DLD1 (cell line): ENCODE data around the gene SPATA46.
"Not testable (repeated sequence)": the region's sequence is repeated elsewhere in the genome, so short reads cannot be mapped to it uniquely, and the experiment has no call there.

Experiments used
- in situ Hi-C: cut with HindIII; loops from 2 replicates; pipeline ENCODE4 v1.10.0; 2017; ENCODE audit warnings: low sequenced_read_pairs

The SPATA46 gene, protein sequence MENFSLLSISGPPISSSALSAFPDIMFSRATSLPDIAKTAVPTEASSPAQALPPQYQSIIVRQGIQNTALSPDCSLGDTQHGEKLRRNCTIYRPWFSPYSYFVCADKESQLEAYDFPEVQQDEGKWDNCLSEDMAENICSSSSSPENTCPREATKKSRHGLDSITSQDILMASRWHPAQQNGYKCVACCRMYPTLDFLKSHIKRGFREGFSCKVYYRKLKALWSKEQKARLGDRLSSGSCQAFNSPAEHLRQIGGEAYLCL

DNA sequence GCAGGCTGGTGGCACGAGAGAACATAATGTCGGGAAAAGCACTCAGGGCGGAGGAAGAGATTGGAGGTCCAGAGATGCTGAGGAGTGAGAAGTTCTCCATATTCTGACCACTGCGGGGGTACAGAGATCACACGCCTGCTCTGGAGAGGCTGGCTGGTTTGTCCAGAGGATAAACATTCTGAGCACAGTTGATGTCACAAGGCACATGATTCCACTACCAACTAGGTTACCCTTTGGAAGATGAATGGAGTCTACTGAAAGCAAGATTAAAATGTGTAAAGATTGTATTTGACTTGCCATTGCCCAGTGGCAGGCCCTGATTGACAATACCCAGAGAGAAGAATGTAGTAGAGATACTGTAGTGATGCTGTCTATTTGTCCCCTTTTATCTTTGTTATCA, at the start of gene SPATA46:
Gene SPATA46, minus strand, starts transcription at position 164 of the 400 bp plus-strand sequence. Its CDS starts 64 bp downstream, at position 100.
- in situ Hi-C loops, result loop anchor here (25.0 kb wide), 1 partner anchor 164 kb away; no protein-coding TSS in a partner anchor

DNA sequence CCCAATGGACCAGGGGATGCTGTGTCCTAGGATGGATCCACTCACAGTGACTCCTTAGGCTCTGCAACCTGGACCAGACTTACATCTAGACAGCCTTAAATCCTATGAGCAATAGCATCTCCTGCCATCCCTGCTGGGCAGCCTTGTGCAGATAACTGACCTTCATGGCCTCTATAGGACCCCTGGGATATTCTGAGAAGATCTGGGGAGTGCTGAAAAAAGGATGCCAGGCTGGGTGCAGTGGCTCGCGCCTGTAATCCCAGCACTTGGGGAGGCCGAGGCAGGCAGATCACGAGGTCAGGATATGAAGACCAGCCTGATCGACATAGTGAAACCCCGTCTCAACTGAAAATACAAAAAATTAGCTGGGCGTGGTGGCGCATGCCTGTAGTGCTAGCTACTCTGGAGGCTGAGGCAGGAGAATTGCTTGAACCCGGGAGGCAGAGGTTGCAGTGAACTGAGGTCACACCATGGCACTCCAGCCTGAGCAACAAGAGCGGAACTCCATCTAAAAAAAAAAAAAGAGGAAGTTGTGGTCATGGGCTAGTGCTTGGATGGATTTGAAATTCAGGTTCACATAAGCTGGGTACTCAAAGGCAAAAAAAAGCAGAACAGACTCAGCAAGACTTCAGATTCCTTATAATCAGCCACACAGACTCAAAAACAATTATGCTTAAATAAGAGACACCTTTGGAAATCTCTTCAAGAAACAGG, 46.2 kb upstream of the SPATA46 start:
- in situ Hi-C loops, result no loop called here

DNA sequence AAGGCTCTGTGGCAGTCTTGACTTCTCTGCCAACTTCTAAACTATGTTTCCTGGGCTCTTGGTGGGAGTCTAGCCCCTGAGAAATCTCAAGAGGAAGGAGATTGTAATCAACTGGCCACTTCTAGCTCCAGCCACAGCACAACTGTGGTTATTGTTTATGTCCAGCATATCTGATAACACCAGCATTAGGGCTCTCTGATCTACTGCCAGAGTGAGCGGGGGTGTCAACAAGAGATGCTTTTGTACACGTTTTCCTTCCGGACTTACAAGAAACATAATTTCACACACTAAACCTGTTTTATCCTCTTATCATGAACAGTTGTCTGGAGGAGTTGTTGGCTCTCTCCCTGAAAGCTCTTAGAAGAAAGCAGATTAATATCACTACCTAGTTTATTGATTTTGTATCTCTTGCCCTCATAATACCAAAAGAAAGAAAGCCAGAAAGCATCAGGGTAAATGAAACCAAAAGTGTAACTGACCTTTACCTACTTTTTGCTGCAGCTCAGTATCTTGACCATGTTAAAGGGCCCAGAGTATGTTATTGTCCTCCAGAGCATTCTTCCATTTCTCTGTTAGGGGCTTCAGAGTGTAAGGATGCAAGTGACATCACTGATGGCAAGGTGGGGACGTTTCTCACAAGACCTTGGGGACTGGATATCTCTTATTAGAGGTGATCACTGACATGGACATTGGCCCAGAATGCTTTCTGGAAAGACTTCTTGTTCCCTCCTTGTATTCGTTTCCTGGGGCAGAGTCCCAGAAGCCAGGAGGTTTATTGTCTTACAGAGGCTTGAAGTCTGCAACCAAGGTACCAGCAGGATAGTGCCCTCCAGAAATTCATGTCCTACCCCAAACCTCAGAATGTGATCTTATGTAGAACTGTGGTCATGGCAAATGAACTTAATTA, 44.9 kb upstream of the SPATA46 start:
- in situ Hi-C loops, result no loop called here

DNA sequence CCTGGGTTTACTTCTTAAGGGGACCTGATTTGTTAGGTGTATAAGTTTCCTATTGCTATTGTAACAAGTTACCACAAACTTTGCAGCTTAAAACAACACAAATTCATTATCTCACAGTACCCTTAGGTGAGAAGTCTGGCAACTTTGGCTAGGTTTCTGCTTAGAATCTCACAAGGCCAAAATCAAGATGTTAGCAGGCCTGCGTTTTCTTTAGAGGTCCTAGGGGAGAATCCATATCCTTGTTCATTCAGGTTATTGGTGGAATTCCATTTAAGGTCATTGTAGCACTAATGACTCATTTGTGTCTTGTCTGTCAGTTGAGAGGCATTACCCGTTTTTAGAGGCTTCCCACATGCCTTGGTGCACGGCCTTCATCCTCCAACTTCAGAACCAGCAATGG, 43.5 kb upstream of the SPATA46 start:
- in situ Hi-C loops, result no loop called here

DNA sequence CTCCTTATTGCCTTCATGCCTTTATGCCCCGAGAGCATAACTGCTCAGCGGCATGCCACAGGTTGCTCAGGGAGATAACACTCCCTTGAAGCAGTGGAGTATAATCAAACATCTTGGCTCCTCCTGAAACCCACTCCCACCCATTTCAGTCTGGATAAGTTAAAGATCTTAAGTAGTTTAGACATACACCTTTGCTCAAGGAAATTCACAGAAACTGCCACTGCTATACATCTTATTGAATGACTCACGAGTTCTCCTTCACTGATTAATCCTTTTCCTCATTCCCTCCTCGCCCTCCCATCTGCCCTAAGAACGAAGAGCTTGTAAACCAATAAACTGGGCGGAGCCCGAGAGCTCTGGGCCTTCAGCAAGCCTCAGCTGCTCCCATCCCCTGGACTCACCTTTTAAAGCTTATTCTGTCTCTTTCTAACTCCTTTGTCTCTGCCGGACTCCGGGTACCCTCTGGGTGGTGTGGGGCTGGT, 42.8 kb upstream of the SPATA46 start:
- in situ Hi-C loops, result not testable (repeated sequence)

DNA sequence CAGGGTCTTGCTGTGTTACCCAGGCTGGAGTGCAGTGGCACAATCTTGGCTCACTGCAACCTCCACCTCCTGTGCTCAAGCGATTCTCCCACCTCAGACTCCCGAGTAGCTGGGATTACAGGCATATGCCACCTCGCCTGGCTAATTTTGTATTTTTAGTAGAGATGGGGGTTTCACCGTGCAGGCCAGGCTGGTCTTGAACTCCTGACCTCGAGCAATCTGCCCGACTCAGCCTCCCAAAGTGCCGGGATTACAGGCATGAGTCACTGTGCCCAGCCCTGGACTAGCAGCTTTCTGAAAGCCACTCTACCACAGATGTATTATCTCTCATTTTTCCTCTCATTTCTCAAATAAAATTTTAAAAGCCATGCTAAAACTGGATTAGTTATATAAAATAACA, 41.9 kb upstream of the SPATA46 start:
- in situ Hi-C loops, result not testable (repeated sequence)

DNA sequence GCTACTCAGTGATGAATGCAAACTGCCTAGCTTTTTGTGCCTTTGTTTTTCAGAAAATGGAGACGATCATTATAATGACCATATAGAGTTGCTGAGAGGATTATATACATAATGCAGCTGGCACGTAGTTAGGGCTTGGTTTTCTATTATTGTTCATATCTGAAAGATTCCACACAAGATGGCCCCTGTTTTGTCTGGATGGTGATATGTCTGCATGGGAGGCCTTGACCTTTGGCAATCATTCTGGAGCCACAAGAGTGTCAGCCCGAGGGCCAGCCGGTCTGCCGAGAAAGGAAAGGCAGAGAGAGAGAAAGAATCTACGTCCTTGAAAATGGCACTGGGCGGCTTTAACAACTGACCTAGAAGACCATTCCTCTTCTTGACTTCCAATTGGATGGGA, 41.0 kb upstream of the SPATA46 start:
- in situ Hi-C loops, result no loop called here

DNA sequence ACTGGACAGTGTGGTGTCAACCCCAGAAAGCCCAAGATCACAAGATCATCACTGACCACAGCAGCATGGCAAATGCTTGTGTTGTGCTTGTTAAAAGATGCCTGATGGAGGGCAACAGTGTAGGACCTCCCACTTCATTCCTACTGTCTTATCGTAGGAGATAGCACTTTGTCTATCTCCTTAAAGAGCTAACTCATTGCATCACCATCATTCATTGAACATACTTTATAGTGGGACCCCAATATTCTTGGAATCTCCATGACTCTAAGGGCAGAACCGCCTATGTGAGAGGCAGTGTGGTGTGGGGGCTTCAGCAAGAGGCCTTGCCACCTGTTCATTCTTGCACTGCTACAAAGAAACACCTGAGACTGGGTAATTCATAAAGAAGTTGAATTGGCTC, 40.3 kb upstream of the SPATA46 start:
- in situ Hi-C loops, result no loop called here

DNA sequence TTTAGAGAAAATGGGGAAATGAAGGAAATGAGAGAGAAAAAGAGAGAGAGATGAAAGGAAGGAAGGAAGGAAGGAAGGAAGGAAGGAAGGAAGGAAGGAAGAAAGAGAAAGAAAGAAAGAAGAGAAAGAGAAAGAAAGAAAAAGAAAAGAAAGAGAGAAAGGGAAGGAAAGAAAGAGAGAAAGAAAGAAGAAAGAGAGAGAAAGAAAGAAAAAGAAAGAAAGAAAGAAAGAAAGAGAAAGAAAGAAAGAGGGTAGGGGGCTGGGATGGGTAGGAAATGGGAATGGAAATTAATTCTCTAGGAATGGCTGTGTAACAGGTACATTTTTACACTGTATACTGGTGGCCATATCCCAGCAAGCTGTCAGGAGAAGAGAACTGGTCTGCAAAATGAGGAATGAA, 39.6 kb upstream of the SPATA46 start:
- in situ Hi-C loops, result no loop called here

DNA sequence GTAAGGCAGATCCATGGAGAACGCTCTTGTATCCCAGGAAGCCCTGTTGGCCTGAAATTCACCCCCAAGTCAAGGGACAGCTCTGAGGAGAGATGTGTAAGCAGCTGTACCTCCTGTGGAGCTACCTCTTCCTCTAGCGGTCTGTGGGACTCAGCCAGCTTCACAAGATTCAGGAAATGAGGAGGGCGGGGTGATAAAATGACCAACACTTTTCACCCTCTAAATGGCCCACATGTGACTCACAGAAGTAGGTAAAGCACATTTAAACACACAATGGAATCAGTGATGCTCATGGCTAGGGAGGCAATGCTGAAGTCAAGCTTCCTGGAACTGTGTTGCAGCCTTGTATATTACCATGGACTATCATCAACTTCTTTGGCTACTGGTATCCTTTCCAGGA, 35.3 kb upstream of the SPATA46 start, which contains the start of gene SH2D1B:
Gene SH2D1B, minus strand, starts transcription at position 135 of the 400 bp plus-strand sequence. Its CDS starts 120 bp downstream, at position 15.
- in situ Hi-C loops, result no loop called here

DNA sequence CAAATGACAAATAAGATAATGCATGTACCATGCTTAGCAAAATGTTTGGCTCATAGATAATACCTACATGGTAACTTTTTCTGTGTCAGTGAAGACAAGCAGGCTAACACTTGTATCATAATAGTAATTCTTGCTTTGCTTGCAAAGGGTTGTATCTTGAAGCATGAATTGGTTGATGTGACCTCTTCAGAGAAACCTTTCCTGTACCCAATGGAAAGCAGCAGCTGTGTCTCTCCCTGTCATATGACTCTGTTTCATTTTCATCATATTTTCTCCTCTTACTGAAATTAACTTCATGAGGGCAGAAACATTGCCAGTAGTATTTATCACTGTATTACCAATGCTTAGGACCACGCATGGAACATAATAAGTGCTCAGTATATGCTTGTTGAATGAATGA, 30.9 kb upstream of the SPATA46 start:
- in situ Hi-C loops, result no loop called here

DNA sequence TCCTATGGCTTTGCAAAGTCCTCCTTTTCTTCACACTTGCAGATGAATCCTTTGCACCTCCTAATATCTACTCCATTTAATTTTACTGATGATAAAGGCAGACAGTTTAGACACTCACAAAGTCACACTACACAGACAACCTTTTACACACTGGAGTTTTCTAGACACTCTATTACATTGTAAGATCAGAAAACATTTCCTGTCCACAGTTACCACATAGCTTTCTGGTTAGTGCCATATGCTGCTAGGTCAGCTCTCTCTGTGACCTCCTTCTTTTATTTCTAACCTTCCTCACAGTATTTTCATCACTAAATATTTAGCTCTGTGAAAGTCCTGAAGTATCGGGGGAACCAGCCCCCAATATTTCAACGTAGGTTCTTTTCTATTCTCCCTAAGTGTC, 30.2 kb upstream of the SPATA46 start:
- in situ Hi-C loops, result no loop called here

DNA sequence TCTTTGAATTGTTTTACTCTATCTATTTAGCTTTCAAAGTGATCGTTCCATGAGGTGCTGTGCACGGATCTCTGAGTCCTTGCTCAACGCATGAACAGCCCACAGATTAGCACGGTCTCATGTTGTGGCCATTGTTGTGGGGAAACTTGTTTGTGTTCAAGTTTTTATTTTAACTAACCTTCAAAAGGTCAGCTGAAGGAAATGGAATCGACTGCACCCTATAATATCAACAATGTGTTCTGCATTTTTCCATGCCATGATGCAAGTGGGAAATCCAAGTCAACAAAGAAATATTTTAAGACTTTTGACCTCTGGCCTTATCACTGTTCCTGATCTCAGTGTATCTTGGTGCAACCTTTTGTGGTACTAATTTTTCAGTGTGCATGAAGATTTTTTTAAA, 29.1 kb upstream of the SPATA46 start:
- in situ Hi-C loops, result no loop called here

DNA sequence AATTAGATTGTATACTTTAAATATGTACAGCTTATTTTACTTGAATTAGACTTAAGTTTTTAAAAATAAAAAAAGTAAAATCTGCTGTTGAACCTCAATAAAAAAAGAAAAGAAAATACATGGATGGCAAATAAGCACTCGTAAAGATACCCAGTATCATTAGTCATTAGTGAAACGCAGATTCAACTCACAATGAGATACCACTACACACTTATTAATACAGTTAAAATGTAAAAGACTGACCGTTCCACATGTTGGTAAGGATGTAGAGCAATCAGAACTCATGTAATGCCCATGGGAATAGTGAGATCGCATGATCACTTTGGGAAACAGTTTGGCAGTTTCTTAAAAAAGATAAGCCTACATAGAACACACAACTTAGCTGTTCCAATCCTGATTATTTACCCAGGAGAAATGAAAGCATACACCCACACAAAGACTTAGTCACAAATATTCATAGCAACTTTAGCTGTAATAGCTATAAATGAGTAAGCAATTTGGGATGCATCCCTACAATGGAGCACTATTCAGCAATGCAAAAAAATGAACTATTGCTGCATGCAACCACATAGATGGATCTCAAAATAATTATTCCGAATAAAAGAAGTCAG, 28.0 kb upstream of the SPATA46 start:
- in situ Hi-C loops, result no loop called here

DNA sequence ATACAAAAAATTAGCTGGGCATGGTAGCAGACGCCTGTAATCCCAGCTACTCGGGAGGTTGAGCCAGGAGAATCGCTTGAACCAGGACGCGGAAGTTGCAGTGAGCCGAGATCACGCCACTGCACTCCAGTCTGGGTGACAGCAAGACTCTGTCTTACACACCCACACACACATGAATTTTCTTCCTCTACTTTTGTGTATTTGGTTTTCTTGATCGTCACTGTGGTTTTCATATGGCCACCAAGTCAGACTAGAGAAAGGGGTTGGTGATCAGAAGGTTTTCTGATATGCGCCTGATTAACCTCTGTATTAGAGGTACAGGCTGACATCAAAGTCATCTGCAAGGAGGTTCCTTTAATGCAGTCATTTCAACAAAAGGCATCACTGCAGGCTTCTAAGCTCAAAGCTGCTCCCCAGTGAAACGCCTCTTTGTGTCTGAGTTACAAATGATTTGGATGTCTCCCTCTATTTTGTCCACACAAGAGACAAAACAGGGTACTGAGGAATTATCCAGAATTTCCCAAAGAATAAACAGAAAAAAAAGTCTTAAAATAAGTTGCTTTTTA, 24.2 kb upstream of the SPATA46 start:
- in situ Hi-C loops, result no loop called here

DNA sequence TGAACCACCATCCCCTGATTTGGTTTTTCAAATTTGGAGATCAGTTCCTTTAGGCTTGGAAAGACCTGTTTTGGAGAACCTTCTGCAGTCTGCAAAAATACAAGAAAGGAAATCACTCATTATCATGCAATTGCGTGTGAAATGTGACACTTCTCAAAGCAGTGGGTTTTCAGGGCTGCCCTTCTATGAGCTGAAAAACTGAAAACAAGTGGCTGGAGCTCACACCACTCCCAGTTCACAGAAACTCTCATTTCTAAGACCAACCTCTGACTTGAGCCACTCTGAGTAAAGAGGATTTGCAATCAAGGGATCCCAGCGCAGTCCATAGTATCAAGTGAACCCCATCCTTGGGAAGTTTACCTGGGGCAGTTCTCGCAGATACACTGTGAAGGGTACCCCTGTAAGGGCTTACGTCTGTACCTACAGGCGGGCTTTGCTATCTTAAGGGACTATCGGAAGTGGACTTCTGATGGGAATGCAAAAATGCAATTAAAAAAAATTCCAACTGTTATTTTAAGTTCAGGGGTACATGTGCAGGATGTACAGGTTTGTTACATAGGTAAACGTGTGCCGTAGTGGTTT, 22.4 kb upstream of the SPATA46 start:
- in situ Hi-C loops, result loop anchor here (25.0 kb wide), 1 partner anchor 187 kb away; no protein-coding TSS in a partner anchor

DNA sequence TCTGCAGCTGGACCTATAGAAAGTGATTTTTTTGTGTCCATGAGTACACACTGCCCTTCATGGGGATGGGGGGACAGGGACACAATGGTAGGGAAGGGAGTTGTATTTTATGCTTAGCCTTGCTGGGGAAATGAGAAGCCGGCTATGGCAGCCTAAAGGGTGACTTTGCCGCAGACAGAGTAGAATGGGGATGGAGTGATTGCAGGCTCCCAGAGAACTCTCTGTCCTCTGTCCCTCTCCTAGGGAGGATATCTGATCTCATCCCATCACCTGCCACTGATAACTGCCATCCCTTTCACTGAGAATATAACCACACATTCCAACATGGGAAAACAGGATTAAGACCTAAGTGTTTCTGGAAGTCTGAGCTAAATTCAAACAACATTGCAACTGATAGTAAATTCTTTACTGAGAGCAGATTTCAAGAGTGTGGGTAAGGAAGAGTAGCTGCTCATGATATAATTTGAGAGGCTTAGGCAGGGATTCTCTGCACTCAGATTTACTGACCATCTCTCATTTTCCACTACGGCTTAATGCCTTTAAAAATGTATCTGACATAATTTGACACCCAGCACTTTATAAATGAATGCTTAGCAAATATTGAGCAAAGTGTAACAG, 21.4 kb upstream of the SPATA46 start:
- in situ Hi-C loops, result loop anchor here (25.0 kb wide), 1 partner anchor 186 kb away; no protein-coding TSS in a partner anchor

DNA sequence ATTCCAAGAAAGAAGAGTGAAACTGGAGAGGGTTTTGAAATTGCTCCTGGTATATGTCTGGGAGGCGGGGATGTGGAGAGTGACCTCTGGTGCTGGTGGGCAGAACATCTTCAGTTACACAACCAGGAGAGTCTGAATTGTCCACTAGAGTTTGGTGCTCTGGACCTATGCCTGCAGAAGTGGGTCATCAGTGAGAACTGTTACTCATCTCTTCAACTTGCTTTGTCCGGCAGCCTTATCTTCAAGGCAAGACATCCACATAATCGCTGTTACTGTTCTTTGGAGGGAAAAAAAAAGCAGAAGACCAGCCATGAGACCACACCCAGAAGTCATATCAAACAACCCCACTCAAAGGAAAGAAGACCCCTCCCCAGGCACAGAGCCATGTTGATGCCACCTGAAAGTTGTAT, 20.4 kb upstream of the SPATA46 start:
- in situ Hi-C loops, result loop anchor here (25.0 kb wide), 1 partner anchor 185 kb away; no protein-coding TSS in a partner anchor

DNA sequence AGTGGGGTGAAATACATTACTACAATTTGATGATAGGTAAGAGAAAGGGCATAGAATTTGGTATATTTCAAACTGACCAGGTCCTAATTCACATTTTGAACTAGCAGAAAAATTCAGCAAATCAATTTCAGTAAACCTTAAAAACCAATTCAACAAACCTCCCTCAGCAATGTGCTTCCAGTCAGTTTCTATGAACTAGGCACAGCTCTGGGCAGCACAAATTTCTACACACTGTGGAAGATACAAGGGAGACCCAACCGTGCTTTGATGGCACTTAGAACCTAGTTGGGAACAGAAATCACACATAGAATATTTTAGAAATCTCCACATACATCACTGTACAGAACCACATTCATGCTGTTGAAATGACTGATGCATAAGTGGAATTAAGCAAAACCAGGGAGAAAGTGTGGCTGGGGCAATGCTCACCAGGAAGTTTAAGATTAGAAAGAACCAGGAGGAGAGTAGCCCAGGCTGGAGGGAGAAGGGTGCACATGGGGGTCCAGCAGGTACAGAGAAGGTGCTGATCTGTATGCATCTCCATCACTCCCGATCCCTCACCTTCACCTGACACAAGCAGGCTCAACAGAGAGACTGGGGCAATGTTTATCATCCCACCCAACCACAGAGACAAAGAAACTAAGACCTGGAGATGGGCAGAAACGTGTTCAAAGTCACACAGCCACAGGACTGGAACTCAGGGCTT, 19.7 kb upstream of the SPATA46 start:
- in situ Hi-C loops, result loop anchor here (25.0 kb wide), 1 partner anchor 184 kb away; no protein-coding TSS in a partner anchor
